ENCODE data around the gene SPATA2. TPM values are rescaled to one million over a fixed set of nuclear protein-coding genes. Genes with fewer than 3 reads are reported as not detected.

SPATA2 gene
- total RNA-seq, 1 donor = 6.2 TPM

- H3K4me1 ChIP-seq (ENCODE audit: insufficient read depth, low read length) = peaks cover 55% of the 10 kb centered on the region
- no peaks in the 10 kb centered on the region for H3K9me3 ChIP-seq (ENCODE audit: low read depth, low read length)
- no peak overlapping the region for H3K4me3 ChIP-seq (ENCODE audit: low read length)
- H3K27me3 ChIP-seq (ENCODE audit: insufficient read depth, low read length) = no peaks in the 10 kb centered on the region
Measured at GRCh38 chr20:49938173-49939163, 23.1 kb upstream of the SPATA2 start.

DNA sequence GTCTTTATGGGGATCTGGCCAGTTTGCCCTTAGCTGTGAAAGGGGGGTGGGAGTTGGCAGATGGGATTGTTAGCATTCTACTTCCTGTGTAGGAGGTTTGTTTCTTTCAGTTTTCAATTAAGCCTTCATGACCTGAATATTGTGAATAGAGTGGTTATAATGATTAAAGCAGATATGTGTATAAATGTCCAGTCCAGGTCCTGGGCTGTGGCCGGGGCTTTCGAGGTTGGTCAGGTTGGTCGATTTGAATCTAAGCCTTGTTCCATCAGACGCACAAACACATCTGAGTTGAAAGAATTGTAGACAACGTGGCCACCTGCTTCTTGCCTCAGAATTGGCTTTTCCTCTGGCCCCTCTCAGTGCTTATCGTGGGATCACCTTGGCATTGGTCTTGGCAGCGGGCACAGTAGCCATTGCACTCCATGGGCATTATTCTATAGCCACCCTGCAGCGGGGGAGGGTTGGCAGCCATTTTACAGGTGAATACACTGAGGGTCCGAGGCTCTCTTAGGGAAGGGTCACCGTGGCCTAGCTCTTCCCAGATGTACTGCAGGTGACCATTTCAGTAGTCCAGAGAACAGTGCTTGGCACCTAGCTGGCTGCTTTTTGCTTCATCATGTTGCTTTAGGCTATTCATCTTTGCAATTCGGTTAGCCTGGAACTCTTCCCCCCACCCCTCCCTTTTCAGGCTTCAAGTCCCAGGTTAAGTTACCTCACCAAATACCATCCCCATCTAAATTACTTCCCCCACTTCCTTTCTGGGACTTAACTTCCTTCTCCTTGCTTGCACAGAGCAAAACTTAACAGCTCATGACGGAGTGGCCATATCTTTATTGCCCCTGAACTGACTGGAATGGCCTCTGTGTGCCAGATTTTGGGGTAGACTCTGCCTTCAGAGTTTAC, 21.9 kb upstream of the SPATA2 start:
- Histone ChIP-seq H3K9me3 (ENCODE audit: low read depth, low read length) (no peaks in the 10 kb centered on the region), H3K4me1 (ENCODE audit: insufficient read depth, low read length) (peaks cover 55% of the 10 kb centered on the region), H3K4me3 (ENCODE audit: low read length) (peak overlapping the region; percentile 99), H3K27me3 (ENCODE audit: insufficient read depth, low read length) (no peaks in the 10 kb centered on the region)

DNA sequence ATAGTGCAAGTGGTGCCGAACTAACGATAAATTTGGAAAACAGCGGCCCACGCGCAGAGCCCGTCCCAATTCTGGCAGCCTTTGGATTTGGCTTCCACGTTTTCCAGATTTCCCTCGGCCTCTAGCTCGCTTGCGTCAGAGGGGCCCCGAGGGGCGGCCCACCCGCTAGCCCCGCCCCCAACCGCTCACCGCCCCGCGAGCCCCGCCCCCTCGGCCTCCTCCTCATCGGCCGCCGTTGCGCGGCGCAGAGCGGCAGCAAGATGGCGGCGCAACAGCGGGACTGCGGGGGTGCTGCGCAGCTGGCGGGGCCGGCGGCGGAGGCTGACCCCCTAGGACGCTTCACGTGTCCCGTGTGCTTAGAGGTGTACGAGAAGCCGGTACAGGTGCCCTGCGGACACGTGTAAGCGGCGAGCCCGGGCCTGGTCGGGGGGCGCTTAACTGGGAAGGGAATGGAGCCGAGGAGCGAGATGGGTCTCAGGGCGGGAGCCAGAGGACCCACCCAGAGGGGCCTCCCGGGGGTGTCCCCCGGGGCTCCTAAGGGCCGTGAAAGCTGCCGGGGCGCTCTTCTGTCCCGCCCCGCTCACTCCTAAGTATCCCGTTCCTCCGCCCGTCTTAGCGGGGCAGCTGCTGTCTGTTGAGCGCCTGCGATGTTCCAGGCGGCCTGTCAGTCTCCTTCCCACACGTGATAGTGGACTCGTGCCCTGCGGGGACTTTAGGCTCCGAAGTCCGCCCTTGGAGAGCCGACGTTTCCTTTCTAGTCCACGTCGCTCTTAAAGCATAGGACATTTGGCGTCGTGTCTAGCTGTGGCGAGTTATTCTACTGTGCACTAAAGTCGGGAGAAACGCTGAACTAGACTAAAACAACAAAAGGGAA, 21.1 kb upstream of the SPATA2 start, which contains the start of gene RNF114:
TSS of gene RNF114 (plus strand) at position 245 of the 874 bp plus-strand sequence. CDS start at position 261, 16 bp downstream.
- H3K4me3 ChIP-seq (ENCODE audit: low read length) = peak within 1 kb of the TSS; percentile 99
- H3K27me3 ChIP-seq (ENCODE audit: insufficient read depth, low read length) = no peaks in the 10 kb centered on the region
- peaks cover 55% of the 10 kb centered on the region for H3K4me1 ChIP-seq (ENCODE audit: insufficient read depth, low read length)
- H3K9me3 ChIP-seq (ENCODE audit: low read depth, low read length) = no peaks in the 10 kb centered on the region

DNA sequence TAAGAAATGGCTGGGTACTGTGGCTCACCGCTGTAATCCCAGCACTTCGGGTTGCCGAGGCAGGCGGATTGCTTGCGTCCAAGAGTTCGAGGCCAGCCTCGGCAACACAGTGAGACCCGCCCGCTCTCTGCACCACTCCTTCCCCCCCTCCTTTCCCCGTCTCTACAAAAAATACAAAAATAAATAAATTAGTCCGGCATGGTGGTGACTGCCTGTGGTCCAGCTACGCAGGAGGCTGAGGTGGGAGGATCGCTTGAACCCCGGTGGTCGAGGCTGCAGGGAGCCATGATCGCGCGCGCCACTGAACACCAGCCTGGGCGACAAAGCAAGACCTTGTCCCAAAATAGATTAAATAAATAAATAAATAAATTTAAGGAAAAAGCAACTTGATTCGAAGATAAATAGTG, 20.4 kb upstream of the SPATA2 start:
- H3K4me1 ChIP-seq (ENCODE audit: insufficient read depth, low read length) = peaks cover 55% of the 10 kb centered on the region
- no peaks in the 10 kb centered on the region for H3K9me3 ChIP-seq (ENCODE audit: low read depth, low read length)
- peak overlapping the region; percentile 99 for H3K4me3 ChIP-seq (ENCODE audit: low read length)
- no peaks in the 10 kb centered on the region for H3K27me3 ChIP-seq (ENCODE audit: insufficient read depth, low read length)

GRCh38 chr20:49929142-49929494, 13.8 kb upstream of the SPATA2 start:
- Histone ChIP-seq H3K9me3 (ENCODE audit: low read depth, low read length) (no peaks in the 10 kb centered on the region), H3K4me3 (ENCODE audit: low read length) (no peak overlapping the region), H3K4me1 (ENCODE audit: insufficient read depth, low read length) (peaks cover 24% of the 10 kb centered on the region), H3K27me3 (ENCODE audit: insufficient read depth, low read length) (no peaks in the 10 kb centered on the region)

DNA sequence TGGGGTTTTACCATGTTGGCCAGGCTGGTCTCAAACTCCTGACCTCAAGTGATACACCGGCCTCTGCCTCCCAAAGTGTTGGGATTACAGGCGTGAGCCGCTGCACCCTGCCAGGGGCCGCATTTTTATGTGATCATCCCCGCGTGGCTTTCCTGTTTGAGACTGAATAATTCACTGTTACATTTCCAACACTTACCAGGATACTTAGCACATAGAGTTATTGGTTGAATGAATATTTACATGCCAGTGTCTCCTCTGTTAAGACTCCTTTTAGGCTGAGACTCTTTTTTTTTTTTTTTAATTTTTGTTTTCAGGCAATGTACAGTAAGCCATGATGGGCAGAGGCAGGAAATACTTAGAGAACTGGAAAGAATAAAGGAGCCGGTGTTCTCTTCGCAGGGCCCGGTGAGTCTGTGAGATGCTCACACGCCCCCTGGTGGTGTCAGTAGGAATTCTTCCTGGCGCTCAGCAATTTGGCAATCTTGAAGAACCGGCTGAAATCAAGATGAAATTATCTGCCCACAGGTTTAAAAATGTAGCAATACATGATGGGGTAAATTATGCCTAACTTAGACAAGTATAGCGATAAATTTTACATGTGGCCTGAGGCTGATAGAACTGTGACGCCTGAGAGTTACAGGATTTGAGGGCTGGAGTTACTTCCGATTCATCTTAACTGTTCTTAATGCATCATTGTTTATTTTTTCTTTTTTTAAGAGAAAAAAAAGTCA, 13.2 kb upstream of the SPATA2 start:
- Histone ChIP-seq H3K27me3 (ENCODE audit: insufficient read depth, low read length) (no peaks in the 10 kb centered on the region), H3K4me1 (ENCODE audit: insufficient read depth, low read length) (peaks cover 21% of the 10 kb centered on the region), H3K4me3 (ENCODE audit: low read length) (no peak overlapping the region), H3K9me3 (ENCODE audit: low read depth, low read length) (no peaks in the 10 kb centered on the region)

- H3K27me3 ChIP-seq (ENCODE audit: insufficient read depth, low read length) = no peaks in the 10 kb centered on the region
- H3K9me3 ChIP-seq (ENCODE audit: low read depth, low read length) = no peaks in the 10 kb centered on the region
- H3K4me1 ChIP-seq (ENCODE audit: insufficient read depth, low read length) = peaks cover 21% of the 10 kb centered on the region
- no peak overlapping the region for H3K4me3 ChIP-seq (ENCODE audit: low read length)
Measured at GRCh38 chr20:49925901-49926454, 10.6 kb upstream of the SPATA2 start.

GRCh38 chr20:49924247-49924646, 8.9 kb upstream of the SPATA2 start:
- Histone ChIP-seq H3K9me3 (ENCODE audit: low read depth, low read length) (no peaks in the 10 kb centered on the region), H3K4me1 (ENCODE audit: insufficient read depth, low read length) (peaks cover 21% of the 10 kb centered on the region), H3K4me3 (ENCODE audit: low read length) (no peak overlapping the region), H3K27me3 (ENCODE audit: insufficient read depth, low read length) (no peaks in the 10 kb centered on the region)

GRCh38 chr20:49919461-49919860, 4.1 kb upstream of the SPATA2 start:
- Histone ChIP-seq H3K9me3 (ENCODE audit: low read depth, low read length) (no peaks in the 10 kb centered on the region), H3K4me1 (ENCODE audit: insufficient read depth, low read length) (peaks cover 21% of the 10 kb centered on the region), H3K27me3 (ENCODE audit: insufficient read depth, low read length) (no peaks in the 10 kb centered on the region), H3K4me3 (ENCODE audit: low read length) (no peak overlapping the region)

- Histone ChIP-seq H3K9me3 (ENCODE audit: low read depth, low read length) (no peaks in the 10 kb centered on the region), H3K4me3 (ENCODE audit: low read length) (no peak overlapping the region), H3K27me3 (ENCODE audit: insufficient read depth, low read length) (no peaks in the 10 kb centered on the region), H3K4me1 (ENCODE audit: insufficient read depth, low read length) (peaks cover 25% of the 10 kb centered on the region)
Measured at GRCh38 chr20:49919009-49919408, 3.7 kb upstream of the SPATA2 start.

DNA sequence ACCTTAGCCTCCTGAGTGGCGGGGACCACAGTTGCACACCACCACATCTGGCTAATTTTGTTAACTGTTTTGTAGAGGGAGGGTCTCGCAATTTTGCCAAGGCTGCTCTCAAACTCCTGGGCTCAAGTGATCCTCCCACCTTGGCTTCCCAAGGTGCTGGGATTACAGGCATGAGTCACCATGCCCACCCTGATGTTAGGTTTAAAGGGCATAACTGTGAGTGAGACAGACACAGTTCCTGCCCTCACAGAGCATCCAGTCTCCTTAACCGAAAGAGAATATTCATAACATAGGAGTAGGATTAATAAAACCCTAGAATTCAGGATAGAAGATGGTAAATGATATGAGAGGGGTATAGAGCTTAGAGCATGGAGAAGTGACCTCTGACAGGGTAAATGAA, 3.1 kb upstream of the SPATA2 start:
- Histone ChIP-seq H3K9me3 (ENCODE audit: low read depth, low read length) (no peaks in the 10 kb centered on the region), H3K27me3 (ENCODE audit: insufficient read depth, low read length) (no peaks in the 10 kb centered on the region), H3K4me1 (ENCODE audit: insufficient read depth, low read length) (peaks cover 31% of the 10 kb centered on the region), H3K4me3 (ENCODE audit: low read length) (no peak overlapping the region)

- H3K4me3 ChIP-seq (ENCODE audit: low read length) = peak overlapping the region; percentile 86
- H3K9me3 ChIP-seq (ENCODE audit: low read depth, low read length) = no peaks in the 10 kb centered on the region
- H3K4me1 ChIP-seq (ENCODE audit: insufficient read depth, low read length) = peaks cover 35% of the 10 kb centered on the region
- H3K27me3 ChIP-seq (ENCODE audit: insufficient read depth, low read length) = no peaks in the 10 kb centered on the region
Measured at GRCh38 chr20:49916146-49917002, 1.0 kb upstream of the SPATA2 start.

DNA sequence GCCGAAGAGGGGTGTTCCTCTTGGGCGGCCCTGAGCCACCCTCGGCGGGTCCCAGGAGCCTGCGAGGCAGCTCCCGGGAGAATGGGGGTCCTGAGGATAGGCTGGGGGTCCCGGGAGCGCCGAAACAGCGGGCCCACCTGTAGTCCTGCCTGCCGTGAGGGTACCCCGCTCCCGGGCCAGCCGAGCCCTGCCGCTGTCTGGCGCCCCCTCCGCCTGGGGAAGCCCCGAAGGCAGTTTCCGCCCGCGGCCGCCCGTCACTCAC, 280 bp downstream of the SPATA2 start:
- Histone ChIP-seq H3K9me3 (ENCODE audit: low read depth, low read length) (no peaks in the 10 kb centered on the region), H3K27me3 (ENCODE audit: insufficient read depth, low read length) (no peaks in the 10 kb centered on the region), H3K4me1 (ENCODE audit: insufficient read depth, low read length) (peaks cover 35% of the 10 kb centered on the region), H3K4me3 (ENCODE audit: low read length) (peak overlapping the region; percentile 86)
